Mesenchymal stem cell (in vitro differentiated cells and primary cell): ENCODE data around the gene POLR2H.

ENCODE experiments used
- DNase-seq: peaks from one replicate; pipeline ENCODE4 v3.0.0-alpha.2; 2013
- H2AFZ ChIP-seq: one replicate; pipeline ENCODE4 v1.6.1; 2013; ENCODE audit warnings: low read depth, mild to moderate bottlenecking, control low read depth, inconsistent platforms, low read length, moderate library complexity
- H2AK5ac ChIP-seq: 2 replicates; pipeline ENCODE4 v1.6.1; 2013; ENCODE audit warnings: low read length, moderate library complexity, mild to moderate bottlenecking, inconsistent platforms; ENCODE audit not compliant: severe bottlenecking
- H2BK120ac ChIP-seq: one replicate; pipeline ENCODE4 v1.6.1; 2013; ENCODE audit warnings: low read depth, mild to moderate bottlenecking, inconsistent platforms, low read length, moderate library complexity
- H2BK12ac ChIP-seq, 2 experiments: one replicate each; pipeline ENCODE4 v1.6.1; 2013; ENCODE audit warnings: inconsistent platforms in 2 of 2, low read length in 2 of 2, mild to moderate bottlenecking in 2 of 2, moderate library complexity in 2 of 2, control low read depth in 1 of 2
- H2BK15ac ChIP-seq: one replicate; pipeline ENCODE4 v1.6.1; 2013; ENCODE audit warnings: mild to moderate bottlenecking, low read depth, inconsistent platforms; ENCODE audit not compliant: poor library complexity, severe bottlenecking
- H2BK5ac ChIP-seq: 2 replicates; pipeline ENCODE4 v1.6.1; 2013; ENCODE audit warnings: low read depth, mild to moderate bottlenecking, low read length, control low read depth, inconsistent platforms; ENCODE audit not compliant: poor library complexity, severe bottlenecking
- H3K14ac ChIP-seq, 2 experiments: one replicate each; pipeline ENCODE4 v1.6.1; 2013; ENCODE audit warnings: inconsistent platforms in 2 of 2, low read length in 2 of 2, control low read depth in 1 of 2, mild to moderate bottlenecking in 1 of 2, moderate library complexity in 1 of 2
- H3K18ac ChIP-seq, 2 experiments: one replicate each; pipeline ENCODE4 v1.6.1; 2013; ENCODE audit warnings: inconsistent platforms in 2 of 2, low read length in 2 of 2, control low read depth in 1 of 2, low read depth in 1 of 2, mild to moderate bottlenecking in 1 of 2
- H3K23ac ChIP-seq, 2 experiments: one replicate each; pipeline ENCODE4 v1.6.1; 2013; ENCODE audit warnings: inconsistent platforms in 2 of 2, low read length in 2 of 2, mild to moderate bottlenecking in 2 of 2, moderate library complexity in 2 of 2, control low read depth in 1 of 2
- H3K27ac ChIP-seq: 2 replicates; pipeline ENCODE4 v1.5.1; 2013; ENCODE audit warnings: mild to moderate bottlenecking, moderate library complexity, low read length, control low read depth, inconsistent platforms; ENCODE audit not compliant: poor library complexity, severe bottlenecking
- H3K27me3 ChIP-seq, 2 experiments: 2 replicates each; pipeline versions ENCODE4 v1.6.1 to v1.7.0; 2013; ENCODE audit warnings: low read length in 2 of 2, mild to moderate bottlenecking in 2 of 2, moderate library complexity in 2 of 2, control low read depth in 1 of 2, inconsistent platforms in 1 of 2; ENCODE audit not compliant: control insufficient read depth in 1 of 2, insufficient read depth in 1 of 2
- H3K36me3 ChIP-seq, 2 experiments: 2 replicates each; pipeline versions ENCODE4 v1.6.1 to v1.7.0; 2013; ENCODE audit warnings: low read length in 2 of 2, control low read depth in 1 of 2, inconsistent platforms in 1 of 2, low read depth in 1 of 2, mild to moderate bottlenecking in 1 of 2; ENCODE audit not compliant: insufficient read depth in 2 of 2, control insufficient read depth in 1 of 2
- H3K4ac ChIP-seq, 2 experiments: one replicate each; pipeline ENCODE4 v1.6.1; 2013; ENCODE audit warnings: inconsistent platforms in 2 of 2, low read length in 2 of 2, mild to moderate bottlenecking in 2 of 2, moderate library complexity in 2 of 2, control low read depth in 1 of 2, low read depth in 1 of 2
- H3K4me1 ChIP-seq: 2 replicates; pipeline ENCODE4 v1.6.1; 2013; ENCODE audit warnings: low read depth, low read length, control low read depth; ENCODE audit not compliant: control insufficient read depth, insufficient read depth
- H3K4me2 ChIP-seq: 2 replicates; pipeline ENCODE4 v1.6.1; 2013; ENCODE audit warnings: low read length, mild to moderate bottlenecking, inconsistent platforms; ENCODE audit not compliant: poor library complexity, severe bottlenecking
- H3K4me3 ChIP-seq, 2 experiments: 2 replicates each; pipeline versions ENCODE4 v1.5.1 to v1.7.0; 2013; ENCODE audit warnings: low read length in 2 of 2, mild to moderate bottlenecking in 2 of 2, control low read depth in 1 of 2, low read depth in 1 of 2; ENCODE audit not compliant: insufficient read depth in 1 of 2
- H3K79me1 ChIP-seq: replicated peaks from 2 replicates; pipeline ENCODE4 v1.6.1; 2013; ENCODE audit warnings: mild to moderate bottlenecking, control low read depth, low read length, inconsistent platforms; ENCODE audit not compliant: poor library complexity, severe bottlenecking
- H3K9ac ChIP-seq: 2 replicates; pipeline ENCODE4 v1.7.0; 2013; ENCODE audit warnings: mild to moderate bottlenecking, low read length, moderate library complexity
- H3K9me3 ChIP-seq: 2 replicates; pipeline ENCODE4 v1.7.0; 2013; ENCODE audit warnings: mild to moderate bottlenecking, low read length; ENCODE audit not compliant: control insufficient read depth
- H4K8ac ChIP-seq: one replicate; pipeline ENCODE4 v1.6.1; 2013; ENCODE audit warnings: inconsistent platforms, mild to moderate bottlenecking, low read length, moderate library complexity
- H4K91ac ChIP-seq: one replicate; pipeline ENCODE4 v1.6.1; 2013; ENCODE audit warnings: mild to moderate bottlenecking, low read length, inconsistent platforms
- WGBS: methylation state at CpG from one replicate; pipeline ENCODE4 v1.1.7; 2013; ENCODE audit warnings: mixed read lengths; 5-methylcytosine and 5-hydroxymethylcytosine counted together

The POLR2H gene

GRCh38 chr3:184391266-184391665, 29.8 kb downstream of the POLR2H start:
- Histone ChIP-seq H2AK5ac (no peak overlapping the region), H2BK15ac (no peak overlapping the region), H4K91ac (peak overlapping the region; percentile 19), H3K9me3 (no peaks in the 10 kb centered on the region), H3K27me3 (peaks cover 5 to 60% of the 10 kb centered on the region in 2 experiments), H3K4me2 (no peak overlapping the region), H2BK12ac (no peak overlapping the region), H4K8ac (no peak overlapping the region), H2BK120ac (no peak overlapping the region), H3K4me3 (no peak overlapping the region), H3K36me3 (no peaks in the 10 kb centered on the region), H3K4me1 (peaks cover under 1% of the 10 kb centered on the region), H2AFZ (no peak overlapping the region), H3K9ac (no peak overlapping the region), H3K14ac (no peak overlapping the region), H3K18ac (no peak overlapping the region), H3K79me1 (no peaks in the 10 kb centered on the region), H2BK5ac (no peak overlapping the region), H3K27ac (no peak overlapping the region), H3K23ac (no peak overlapping the region), H3K4ac (no peak overlapping the region)
- DNase-seq, result no peak
- WGBS, result 80% methylated on average over 3 of the region's 3 CpGs

- Histone ChIP-seq H3K9me3 (no peaks in the 10 kb centered on the region), H3K4me1 (no peaks in the 10 kb centered on the region), H3K14ac (no peak overlapping the region), H3K18ac (no peak overlapping the region), H2BK15ac (no peak overlapping the region), H3K27me3 (peaks cover 11 to 28% of the 10 kb centered on the region in 2 experiments), H3K9ac (no peak overlapping the region), H3K4me2 (no peak overlapping the region), H4K8ac (no peak overlapping the region), H2AFZ (no peak overlapping the region), H2BK120ac (no peak overlapping the region), H3K4ac (no peak overlapping the region), H3K4me3 (peak overlapping the region in 1 of 2 experiments; percentile 3), H2BK12ac (no peak overlapping the region), H3K27ac (no peak overlapping the region), H2BK5ac (no peak overlapping the region), H3K79me1 (no peaks in the 10 kb centered on the region), H3K36me3 (no peaks in the 10 kb centered on the region), H4K91ac (no peak overlapping the region), H2AK5ac (no peak overlapping the region), H3K23ac (no peak overlapping the region)
- no peak for DNase-seq
- 85% methylated on average over 3 of the region's 5 CpGs for WGBS
Measured at GRCh38 chr3:184395320-184395660, 33.8 kb downstream of the POLR2H start.

- Histone ChIP-seq H2AK5ac (no peak overlapping the region), H2AFZ (no peak overlapping the region), H3K9ac (peak overlapping the region; percentile 49), H3K18ac (no peak overlapping the region), H3K36me3 (no peaks in the 10 kb centered on the region), H3K23ac (no peak overlapping the region), H3K14ac (no peak overlapping the region), H4K8ac (no peak overlapping the region), H3K27ac (no peak overlapping the region), H4K91ac (no peak overlapping the region), H2BK5ac (no peak overlapping the region), H3K27me3 (peaks cover 21 to 34% of the 10 kb centered on the region in 2 experiments), H2BK15ac (no peak overlapping the region), H3K4ac (no peak overlapping the region), H2BK120ac (no peak overlapping the region), H3K4me3 (no peak overlapping the region), H3K4me1 (no peaks in the 10 kb centered on the region), H3K9me3 (no peaks in the 10 kb centered on the region), H3K79me1 (no peaks in the 10 kb centered on the region), H2BK12ac (no peak overlapping the region), H3K4me2 (no peak overlapping the region)
- DNase-seq, result peak; percentile 86
- 3% methylated on average over 7 of the region's 9 CpGs for WGBS
Measured at GRCh38 chr3:184399410-184399809, 37.9 kb downstream of the POLR2H start.

GRCh38 chr3:184405075-184406030, 43.8 kb downstream of the POLR2H start:
- Histone ChIP-seq H3K9ac (no peak overlapping the region), H2BK12ac (no peak overlapping the region), H3K36me3 (no peaks in the 10 kb centered on the region), H3K4me2 (no peak overlapping the region), H3K4ac (peak overlapping the region in 1 of 2 experiments; percentile 46), H3K14ac (no peak overlapping the region), H2BK120ac (no peak overlapping the region), H3K27ac (no peak overlapping the region), H3K79me1 (no peaks in the 10 kb centered on the region), H2BK5ac (no peak overlapping the region), H2BK15ac (no peak overlapping the region), H3K27me3 (peaks cover 17 to 36% of the 10 kb centered on the region in 2 experiments), H3K4me1 (no peaks in the 10 kb centered on the region), H2AFZ (no peak overlapping the region), H3K9me3 (no peaks in the 10 kb centered on the region), H3K23ac (no peak overlapping the region), H4K8ac (no peak overlapping the region), H2AK5ac (no peak overlapping the region), H3K4me3 (no peak overlapping the region), H3K18ac (no peak overlapping the region), H4K91ac (no peak overlapping the region)
- WGBS, result 84% methylated on average over 18 of the region's 20 CpGs
- no peak for DNase-seq
